ENCODE measurements around the gene TOE1.

DNA sequence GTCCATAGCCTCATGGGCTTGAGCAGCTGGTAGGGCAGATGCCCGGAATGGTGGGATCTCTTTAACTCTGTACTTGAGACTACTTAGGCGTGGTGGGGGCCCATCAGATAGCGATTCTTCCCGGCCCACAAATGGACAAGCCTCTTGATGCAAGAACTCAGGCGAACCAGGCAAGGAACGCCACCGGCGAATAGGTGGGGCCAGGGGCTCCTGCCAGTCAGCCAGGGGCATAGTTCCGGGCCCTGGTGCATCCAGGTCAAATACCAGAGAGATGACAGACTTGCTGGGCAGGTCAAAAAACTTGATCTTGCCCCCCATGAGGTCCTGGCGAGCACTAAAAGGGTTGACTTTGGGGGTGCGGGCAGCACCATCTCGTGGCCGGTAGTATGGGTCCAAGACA is 5.0 kb downstream of the TOE1 start:
- TF ChIP-seq CTCF (IDR thresholded peaks at IDR 0.05), result no peak
- no peak for TF ChIP-seq JUND (IDR thresholded peaks at IDR 0.05)
- no peak for TF ChIP-seq TCF12 (IDR thresholded peaks at IDR 0.05)
- no peak for TF ChIP-seq MEF2A (IDR thresholded peaks at IDR 0.05; ENCODE audit: borderline replicate concordance, low read depth)
- TF ChIP-seq REST (IDR thresholded peaks at IDR 0.05; ENCODE audit: low read depth, low read length), result no peak
- no peak for TF ChIP-seq IRF3 (IDR thresholded peaks at IDR 0.05; ENCODE audit: low read depth, low read length)

All from SK-N-SH (cell line).